ENCODE results near the gene TFF2.

TFF2 gene

GRCh38 chr21:42350927-42351426, at the start of gene TFF2:
TSS of gene TFF2 (minus strand) at chr21:42350994. CDS start at chr21:42350957, 37 bp downstream.
- DNase-seq (ENCODE audit: low read depth in 2 of 2), result no peak

- DNase-seq (ENCODE audit: low read depth in 2 of 2), result no peak
These were observed 49.7 kb upstream of the TFF2 start for GRCh38 chr21:42400525-42400924.

- no peak for DNase-seq (ENCODE audit: low read depth in 2 of 2)
These were observed 47.7 kb upstream of the TFF2 start for GRCh38 chr21:42398436-42399028.

GRCh38 chr21:42397746-42398394, 47.1 kb upstream of the TFF2 start:
- DNase-seq (ENCODE audit: low read depth in 2 of 2), result no peak

GRCh38 chr21:42396799-42397745, 46.3 kb upstream of the TFF2 start:
- no peak for DNase-seq (ENCODE audit: low read depth in 2 of 2)

- no peak for DNase-seq (ENCODE audit: low read depth in 2 of 2)
These were observed 45.3 kb upstream of the TFF2 start, which contains the start of gene TMPRSS3 for GRCh38 chr21:42395905-42396651. TSS of gene TMPRSS3 (minus strand) at chr21:42396052. CDS start at chr21:42395417, 635 bp downstream.

- no peak for DNase-seq (ENCODE audit: low read depth in 2 of 2)
These were observed 44.5 kb upstream of the TFF2 start for GRCh38 chr21:42395302-42395701.

GRCh38 chr21:42393443-42393950, 42.7 kb upstream of the TFF2 start:
- DNase-seq (ENCODE audit: low read depth in 2 of 2), result no peak

- DNase-seq (ENCODE audit: low read depth in 2 of 2), result no peak
These were observed 42.1 kb upstream of the TFF2 start for GRCh38 chr21:42392731-42393442.

GRCh38 chr21:42391297-42391696, 40.5 kb upstream of the TFF2 start:
- DNase-seq (ENCODE audit: low read depth in 2 of 2), result no peak

- no peak for DNase-seq (ENCODE audit: low read depth in 2 of 2)
These were observed 39.9 kb upstream of the TFF2 start for GRCh38 chr21:42390696-42391095.

GRCh38 chr21:42390193-42390592, 39.4 kb upstream of the TFF2 start:
- DNase-seq (ENCODE audit: low read depth in 2 of 2), result no peak

- no peak for DNase-seq (ENCODE audit: low read depth in 2 of 2)
These were observed 38.6 kb upstream of the TFF2 start for GRCh38 chr21:42389449-42389835.

GRCh38 chr21:42388740-42389448, 38.1 kb upstream of the TFF2 start:
- DNase-seq (ENCODE audit: low read depth in 2 of 2), result no peak

GRCh38 chr21:42387843-42388340, 37.1 kb upstream of the TFF2 start:
- DNase-seq (ENCODE audit: low read depth in 2 of 2), result no peak

GRCh38 chr21:42387164-42387563, 36.4 kb upstream of the TFF2 start:
- DNase-seq (ENCODE audit: low read depth in 2 of 2), result no peak

- DNase-seq (ENCODE audit: low read depth in 2 of 2), result no peak
These were observed 35.3 kb upstream of the TFF2 start for GRCh38 chr21:42386034-42386591.

GRCh38 chr21:42385619-42386018, 34.8 kb upstream of the TFF2 start:
- no peak for DNase-seq (ENCODE audit: low read depth in 2 of 2)

- no peak for DNase-seq (ENCODE audit: low read depth in 2 of 2)
These were observed 34.2 kb upstream of the TFF2 start for GRCh38 chr21:42384989-42385388.
